ENCODE results near the gene RRAGC.

RRAGC gene

GRCh38 chr1:38834937-38835827 is 24.4 kb downstream of the RRAGC start:
- no peaks in the 10 kb centered on the region for H3K4me1 Mint-ChIP-seq (ENCODE audit: low read depth)
- H3K9me3 Mint-ChIP-seq, result no peaks in the 10 kb centered on the region
- peaks cover 21% of the 10 kb centered on the region for H3K27me3 Mint-ChIP-seq (ENCODE audit: low read depth)
- H3K27ac Mint-ChIP-seq, result no peak overlapping the region
- H3K4me3 Mint-ChIP-seq, result no peak overlapping the region
- H3K36me3 Mint-ChIP-seq (ENCODE audit: low read depth), result peaks cover 11% of the 10 kb centered on the region

- Mint-ChIP-seq H3K27ac (no peak overlapping the region), H3K4me1 (ENCODE audit: low read depth) (no peaks in the 10 kb centered on the region)
Measured at GRCh38 chr1:38834221-38834782, 25.3 kb downstream of the RRAGC start.

GRCh38 chr1:38833146-38833545 is 26.4 kb downstream of the RRAGC start:
- Mint-ChIP-seq H3K27me3 (ENCODE audit: low read depth) (peaks cover 33% of the 10 kb centered on the region), H3K27ac (no peak overlapping the region), H3K4me3 (no peak overlapping the region), H3K36me3 (ENCODE audit: low read depth) (no peaks in the 10 kb centered on the region), H3K4me1 (ENCODE audit: low read depth) (no peaks in the 10 kb centered on the region), H3K9me3 (no peaks in the 10 kb centered on the region)

More at GRCh38 chr1:38834221-38834782, 25.3 kb downstream of the RRAGC start:
- Mint-ChIP-seq H3K36me3 (ENCODE audit: low read depth) (peaks cover 7% of the 10 kb centered on the region), H3K27me3 (ENCODE audit: low read depth) (peaks cover 29% of the 10 kb centered on the region), H3K9me3 (no peaks in the 10 kb centered on the region), H3K4me3 (no peak overlapping the region)

- no peak overlapping the region for H3K4me3 Mint-ChIP-seq
- no peaks in the 10 kb centered on the region for H3K4me1 Mint-ChIP-seq (ENCODE audit: low read depth)
- no peaks in the 10 kb centered on the region for H3K9me3 Mint-ChIP-seq
- H3K27me3 Mint-ChIP-seq (ENCODE audit: low read depth), result peaks cover 33% of the 10 kb centered on the region
- no peak overlapping the region for H3K27ac Mint-ChIP-seq
- no peaks in the 10 kb centered on the region for H3K36me3 Mint-ChIP-seq (ENCODE audit: low read depth)
Measured at GRCh38 chr1:38832370-38832734, 27.2 kb downstream of the RRAGC start.

- H3K27me3 Mint-ChIP-seq (ENCODE audit: low read depth), result peaks cover 33% of the 10 kb centered on the region
- H3K4me3 Mint-ChIP-seq, result no peak overlapping the region
- H3K4me1 Mint-ChIP-seq (ENCODE audit: low read depth), result no peaks in the 10 kb centered on the region
- no peaks in the 10 kb centered on the region for H3K9me3 Mint-ChIP-seq
- H3K36me3 Mint-ChIP-seq (ENCODE audit: low read depth), result no peaks in the 10 kb centered on the region
- no peak overlapping the region for H3K27ac Mint-ChIP-seq
Measured at GRCh38 chr1:38831731-38832369, 27.7 kb downstream of the RRAGC start.

GRCh38 chr1:38829368-38829767 is 30.2 kb downstream of the RRAGC start:
- Mint-ChIP-seq H3K27me3 (ENCODE audit: low read depth) (peaks cover 39% of the 10 kb centered on the region), H3K36me3 (ENCODE audit: low read depth) (no peaks in the 10 kb centered on the region), H3K27ac (no peak overlapping the region), H3K4me3 (no peak overlapping the region), H3K4me1 (ENCODE audit: low read depth) (no peaks in the 10 kb centered on the region), H3K9me3 (no peaks in the 10 kb centered on the region)

GRCh38 chr1:38827318-38827717 is 32.3 kb downstream of the RRAGC start:
- no peaks in the 10 kb centered on the region for H3K36me3 Mint-ChIP-seq (ENCODE audit: low read depth)
- H3K27me3 Mint-ChIP-seq (ENCODE audit: low read depth), result peaks cover 32% of the 10 kb centered on the region
- H3K4me1 Mint-ChIP-seq (ENCODE audit: low read depth), result no peaks in the 10 kb centered on the region
- H3K27ac Mint-ChIP-seq, result no peak overlapping the region
- H3K4me3 Mint-ChIP-seq, result no peak overlapping the region
- H3K9me3 Mint-ChIP-seq, result no peaks in the 10 kb centered on the region

- Mint-ChIP-seq H3K27me3 (ENCODE audit: low read depth) (peaks cover 37% of the 10 kb centered on the region), H3K27ac (no peak overlapping the region), H3K4me1 (ENCODE audit: low read depth) (no peaks in the 10 kb centered on the region), H3K4me3 (no peak overlapping the region), H3K36me3 (ENCODE audit: low read depth) (no peaks in the 10 kb centered on the region), H3K9me3 (no peaks in the 10 kb centered on the region)
Measured at GRCh38 chr1:38826886-38827285, 32.7 kb downstream of the RRAGC start.

GRCh38 chr1:38826262-38826661 is 33.3 kb downstream of the RRAGC start:
- Mint-ChIP-seq H3K4me3 (no peak overlapping the region), H3K36me3 (ENCODE audit: low read depth) (no peaks in the 10 kb centered on the region), H3K27ac (no peak overlapping the region), H3K4me1 (ENCODE audit: low read depth) (no peaks in the 10 kb centered on the region), H3K27me3 (ENCODE audit: low read depth) (peaks cover 41% of the 10 kb centered on the region), H3K9me3 (no peaks in the 10 kb centered on the region)

- no peaks in the 10 kb centered on the region for H3K36me3 Mint-ChIP-seq (ENCODE audit: low read depth)
- no peaks in the 10 kb centered on the region for H3K9me3 Mint-ChIP-seq
- H3K27me3 Mint-ChIP-seq (ENCODE audit: low read depth), result peaks cover 67% of the 10 kb centered on the region
- no peak overlapping the region for H3K4me3 Mint-ChIP-seq
- H3K4me1 Mint-ChIP-seq (ENCODE audit: low read depth), result peaks cover 2% of the 10 kb centered on the region
- H3K27ac Mint-ChIP-seq, result no peak overlapping the region
Measured at GRCh38 chr1:38820860-38821259, 38.7 kb downstream of the RRAGC start.

- H3K27me3 Mint-ChIP-seq (ENCODE audit: low read depth), result peaks cover 70% of the 10 kb centered on the region
- no peak overlapping the region for H3K27ac Mint-ChIP-seq
- H3K9me3 Mint-ChIP-seq, result no peaks in the 10 kb centered on the region
- H3K36me3 Mint-ChIP-seq (ENCODE audit: low read depth), result no peaks in the 10 kb centered on the region
- H3K4me1 Mint-ChIP-seq (ENCODE audit: low read depth), result peaks cover 7% of the 10 kb centered on the region
- H3K4me3 Mint-ChIP-seq, result no peak overlapping the region
Measured at GRCh38 chr1:38819516-38819915, 40.1 kb downstream of the RRAGC start.

GRCh38 chr1:38819040-38819439 is 40.5 kb downstream of the RRAGC start:
- Mint-ChIP-seq H3K4me1 (ENCODE audit: low read depth) (peaks cover 7% of the 10 kb centered on the region), H3K27me3 (ENCODE audit: low read depth) (peaks cover 71% of the 10 kb centered on the region), H3K9me3 (no peaks in the 10 kb centered on the region), H3K36me3 (ENCODE audit: low read depth) (no peaks in the 10 kb centered on the region), H3K27ac (no peak overlapping the region), H3K4me3 (no peak overlapping the region)

- H3K4me1 Mint-ChIP-seq (ENCODE audit: low read depth), result peaks cover 7% of the 10 kb centered on the region
- peaks cover 78% of the 10 kb centered on the region for H3K27me3 Mint-ChIP-seq (ENCODE audit: low read depth)
- H3K4me3 Mint-ChIP-seq, result no peak overlapping the region
- H3K36me3 Mint-ChIP-seq (ENCODE audit: low read depth), result no peaks in the 10 kb centered on the region
- no peaks in the 10 kb centered on the region for H3K9me3 Mint-ChIP-seq
- no peak overlapping the region for H3K27ac Mint-ChIP-seq
Measured at GRCh38 chr1:38818175-38818976, 41.2 kb downstream of the RRAGC start.
